Mammary epithelial cell (primary cell): Measurements from ENCODE around the gene NUBP1.

Experiments used
- EZH2 ChIP-seq: IDR thresholded peaks from 2 replicates; pipeline ENCODE4 v1.6.1; 2012; ENCODE audit warnings: low read length, inconsistent platforms, borderline replicate concordance
- TF ChIP-seq, protein P1 (sequence below), 2 donors: IDR thresholded peaks in 1 of 2; conservative IDR thresholded peaks in 1 of 2; 2 replicates each; pipeline ENCODE4 v1.5.1; 2011 to 2012; ENCODE audit warnings: inconsistent platforms in 2 of 2, low read length in 2 of 2, mild to moderate bottlenecking in 2 of 2, control low read depth in 1 of 2, low read depth in 1 of 2; ENCODE audit not compliant: insufficient read depth in 1 of 2; ENCODE audit errors: extremely low read depth in 1 of 2

DNA sequence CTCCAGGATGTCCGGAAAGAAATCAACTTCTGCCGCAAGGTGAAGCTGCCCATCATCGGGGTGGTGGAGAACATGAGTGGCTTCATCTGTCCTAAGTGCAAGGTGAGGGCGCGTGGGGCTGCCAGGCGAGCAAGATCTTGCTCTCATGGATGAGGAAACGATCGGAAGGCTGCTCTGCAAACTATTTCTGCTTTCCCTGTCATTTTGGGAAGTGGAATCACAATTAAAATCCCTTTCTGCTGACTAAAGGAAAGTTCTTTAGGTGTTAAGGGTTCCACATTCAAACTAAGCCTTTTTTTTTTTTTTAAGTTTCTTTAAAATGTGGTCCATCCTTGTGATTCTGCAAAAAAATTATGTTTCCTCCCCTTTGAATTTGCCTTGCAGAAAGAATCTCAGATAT, 17.7 kb downstream of the NUBP1 start:
- TF ChIP-seq, protein P1, sequence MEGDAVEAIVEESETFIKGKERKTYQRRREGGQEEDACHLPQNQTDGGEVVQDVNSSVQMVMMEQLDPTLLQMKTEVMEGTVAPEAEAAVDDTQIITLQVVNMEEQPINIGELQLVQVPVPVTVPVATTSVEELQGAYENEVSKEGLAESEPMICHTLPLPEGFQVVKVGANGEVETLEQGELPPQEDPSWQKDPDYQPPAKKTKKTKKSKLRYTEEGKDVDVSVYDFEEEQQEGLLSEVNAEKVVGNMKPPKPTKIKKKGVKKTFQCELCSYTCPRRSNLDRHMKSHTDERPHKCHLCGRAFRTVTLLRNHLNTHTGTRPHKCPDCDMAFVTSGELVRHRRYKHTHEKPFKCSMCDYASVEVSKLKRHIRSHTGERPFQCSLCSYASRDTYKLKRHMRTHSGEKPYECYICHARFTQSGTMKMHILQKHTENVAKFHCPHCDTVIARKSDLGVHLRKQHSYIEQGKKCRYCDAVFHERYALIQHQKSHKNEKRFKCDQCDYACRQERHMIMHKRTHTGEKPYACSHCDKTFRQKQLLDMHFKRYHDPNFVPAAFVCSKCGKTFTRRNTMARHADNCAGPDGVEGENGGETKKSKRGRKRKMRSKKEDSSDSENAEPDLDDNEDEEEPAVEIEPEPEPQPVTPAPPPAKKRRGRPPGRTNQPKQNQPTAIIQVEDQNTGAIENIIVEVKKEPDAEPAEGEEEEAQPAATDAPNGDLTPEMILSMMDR (conservative IDR thresholded peaks at IDR 0.05 in 1 of 2, IDR thresholded peaks at IDR 0.05 in 1 of 2; ENCODE audit: extremely low read depth in 1 of 2, insufficient read depth in 1 of 2, low read depth in 1 of 2, low read length in 2 of 2) = no peak
- TF ChIP-seq EZH2 = no peak
